ENCODE data around the gene DHX32.

Gene DHX32

DNA sequence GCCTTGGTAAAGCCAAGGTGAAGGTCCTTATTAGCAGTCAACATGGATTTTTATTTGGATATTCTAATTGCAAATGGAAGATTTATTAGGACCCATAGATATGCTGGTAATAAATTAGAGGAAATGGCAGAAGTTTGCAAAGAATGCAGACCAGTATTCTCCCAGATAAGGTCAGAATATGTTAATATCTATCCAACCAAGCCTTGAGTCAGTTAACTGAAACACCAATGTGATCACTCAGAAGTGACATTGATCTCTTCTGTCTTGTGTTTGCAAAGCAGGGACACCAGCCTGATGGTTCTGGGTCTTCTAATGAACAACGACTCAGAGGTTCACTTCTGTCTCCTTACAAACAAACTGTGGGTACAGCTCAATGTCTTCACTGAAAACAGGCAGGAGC is 79.5 kb downstream of the DHX32 start:
- no peak for DNase-seq

DNA sequence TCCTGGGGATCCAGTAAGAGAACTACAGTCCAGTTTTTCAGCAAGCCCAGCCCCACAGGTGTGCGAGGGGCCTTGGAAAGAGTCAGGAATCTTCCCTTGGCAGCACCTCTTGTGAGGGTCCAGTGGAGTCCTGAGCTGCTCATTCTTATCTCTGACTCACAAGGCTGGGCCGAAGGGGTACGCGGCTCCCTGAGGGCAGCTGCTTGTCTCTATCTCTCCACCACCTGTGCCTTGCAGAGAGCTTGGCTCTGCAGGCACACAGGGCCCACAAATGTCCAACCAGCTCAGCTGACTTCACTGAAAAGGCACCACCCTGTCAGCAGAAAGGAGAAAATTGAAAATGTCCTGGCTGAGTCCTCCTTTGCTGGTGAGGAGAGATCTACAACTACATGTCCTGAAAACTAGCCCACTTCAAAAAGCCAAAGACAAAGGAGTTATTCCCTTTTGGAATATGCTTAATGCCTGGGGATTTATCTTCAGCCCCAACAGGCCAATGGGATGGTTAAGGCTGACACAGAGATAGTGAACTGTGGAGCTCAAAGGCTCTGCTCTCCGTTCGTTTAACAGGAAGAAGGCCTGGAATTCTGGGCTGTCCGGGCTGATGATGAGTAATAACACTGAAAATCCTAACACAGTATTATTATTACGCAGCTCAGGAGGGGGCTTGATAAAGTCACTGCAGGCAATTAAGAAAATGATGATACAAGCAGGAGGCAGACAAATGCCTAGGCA is 81.5 kb downstream of the DHX32 start:
- no peak for DNase-seq

DNA sequence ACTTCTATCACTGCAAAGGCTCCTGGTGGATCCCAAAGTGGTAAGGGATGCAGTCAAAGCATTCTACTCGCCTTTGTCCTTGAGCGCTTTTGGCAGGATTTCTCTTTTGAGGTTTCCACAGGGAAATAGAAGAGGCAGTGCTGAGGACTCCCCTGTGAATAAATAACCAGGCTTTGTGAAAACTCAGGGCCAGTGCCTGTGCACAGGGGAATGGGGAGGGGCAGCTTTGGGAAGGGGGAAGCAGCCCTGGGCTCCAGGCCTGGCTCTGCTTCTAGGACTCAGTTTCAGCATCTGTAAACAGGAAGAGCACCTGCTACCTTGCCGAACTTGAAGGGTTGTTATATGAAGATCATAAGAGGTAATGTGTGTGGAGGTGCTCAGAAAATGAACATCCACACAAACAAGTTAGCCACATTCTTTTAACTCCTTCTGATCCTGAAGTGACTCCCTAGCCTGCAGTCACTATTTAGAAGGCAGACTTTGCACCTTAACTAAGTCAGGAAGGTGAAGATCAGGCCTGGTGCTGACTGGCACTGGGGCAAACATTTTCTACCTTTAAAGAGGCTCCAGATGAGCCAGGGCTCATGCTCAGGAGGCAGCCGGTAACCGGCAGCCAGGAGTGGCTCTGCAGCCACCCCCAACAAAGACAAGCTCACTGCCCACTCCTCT is 83.0 kb downstream of the DHX32 start:
- DNase-seq = no peak

- DNase-seq = no peak
Observed at GRCh38 chr10:125797424-125797823, 83.7 kb downstream of the DHX32 start.

DNA sequence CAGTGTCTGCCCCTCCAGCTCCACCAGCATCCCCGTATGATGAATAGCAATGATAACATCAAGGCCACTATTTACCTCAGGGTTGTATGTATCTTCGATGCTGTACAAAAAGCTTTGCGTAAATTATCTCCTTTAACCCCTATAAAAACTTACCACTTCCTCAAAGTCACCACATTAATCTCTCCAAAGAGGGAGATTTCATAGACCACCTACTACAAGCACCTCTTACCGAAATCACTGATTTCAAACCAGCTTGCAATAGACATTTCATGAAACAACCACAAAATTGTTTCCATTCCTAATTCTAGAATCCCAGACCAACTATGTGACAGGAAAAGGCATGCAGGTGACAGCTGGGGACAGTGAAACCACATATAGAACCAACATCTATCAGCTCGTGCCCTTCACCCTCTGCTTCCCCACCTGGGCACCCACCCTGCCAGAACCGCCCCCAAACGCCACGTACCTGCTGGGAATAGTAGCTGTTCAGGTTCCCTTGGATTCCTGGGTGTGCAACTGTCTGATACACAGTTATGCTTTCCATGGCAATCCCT is 85.4 kb downstream of the DHX32 start:
- no peak for DNase-seq

GRCh38 chr10:125795128-125795527 is 86.0 kb downstream of the DHX32 start:
- no peak for DNase-seq

DNA sequence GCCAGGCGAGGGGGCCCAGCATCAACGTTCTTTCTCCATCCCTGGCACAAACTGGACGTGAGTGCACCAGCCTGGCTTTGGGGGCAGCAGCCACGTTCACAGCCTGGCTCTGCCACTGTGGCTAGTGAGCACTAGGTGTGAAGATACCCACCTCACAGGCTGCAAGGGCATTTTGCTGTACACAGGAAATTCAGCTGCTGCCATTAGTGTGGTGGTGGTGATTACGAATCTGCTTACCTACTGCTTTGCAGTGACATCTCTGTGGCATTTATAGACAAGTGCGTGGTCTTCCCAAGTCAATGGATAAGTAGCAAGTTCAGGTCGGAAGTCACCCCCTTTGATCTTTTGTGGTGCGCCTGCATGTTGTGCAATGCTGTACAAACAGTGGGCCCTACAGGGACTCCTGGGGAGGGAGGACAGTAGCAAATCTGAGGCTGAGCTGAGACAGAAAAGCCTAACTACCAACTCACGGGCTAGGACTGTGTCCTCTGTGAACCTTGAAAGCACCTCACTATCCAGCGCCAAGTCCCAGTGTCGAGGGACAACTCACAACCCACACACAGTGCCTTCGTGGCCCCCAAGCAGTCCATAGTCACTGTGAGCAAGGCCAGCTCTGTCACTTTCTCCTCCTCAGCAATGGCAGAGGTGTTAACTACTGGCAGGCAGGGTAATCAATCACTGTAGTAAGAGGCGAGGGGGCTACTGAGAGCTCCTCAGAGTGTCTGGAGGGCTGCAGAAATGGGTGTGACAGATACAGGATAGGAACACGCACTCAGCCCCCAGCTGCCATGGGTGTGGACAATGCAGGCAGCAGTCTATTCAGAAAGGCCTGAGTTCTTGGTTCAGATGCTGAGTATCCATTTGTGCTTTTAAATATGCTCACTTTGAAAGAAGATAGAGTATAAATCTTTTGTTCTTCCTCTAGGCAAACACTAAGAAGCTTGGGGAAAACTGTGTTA is 88.5 kb downstream of the DHX32 start:
- no peak for DNase-seq

DNA sequence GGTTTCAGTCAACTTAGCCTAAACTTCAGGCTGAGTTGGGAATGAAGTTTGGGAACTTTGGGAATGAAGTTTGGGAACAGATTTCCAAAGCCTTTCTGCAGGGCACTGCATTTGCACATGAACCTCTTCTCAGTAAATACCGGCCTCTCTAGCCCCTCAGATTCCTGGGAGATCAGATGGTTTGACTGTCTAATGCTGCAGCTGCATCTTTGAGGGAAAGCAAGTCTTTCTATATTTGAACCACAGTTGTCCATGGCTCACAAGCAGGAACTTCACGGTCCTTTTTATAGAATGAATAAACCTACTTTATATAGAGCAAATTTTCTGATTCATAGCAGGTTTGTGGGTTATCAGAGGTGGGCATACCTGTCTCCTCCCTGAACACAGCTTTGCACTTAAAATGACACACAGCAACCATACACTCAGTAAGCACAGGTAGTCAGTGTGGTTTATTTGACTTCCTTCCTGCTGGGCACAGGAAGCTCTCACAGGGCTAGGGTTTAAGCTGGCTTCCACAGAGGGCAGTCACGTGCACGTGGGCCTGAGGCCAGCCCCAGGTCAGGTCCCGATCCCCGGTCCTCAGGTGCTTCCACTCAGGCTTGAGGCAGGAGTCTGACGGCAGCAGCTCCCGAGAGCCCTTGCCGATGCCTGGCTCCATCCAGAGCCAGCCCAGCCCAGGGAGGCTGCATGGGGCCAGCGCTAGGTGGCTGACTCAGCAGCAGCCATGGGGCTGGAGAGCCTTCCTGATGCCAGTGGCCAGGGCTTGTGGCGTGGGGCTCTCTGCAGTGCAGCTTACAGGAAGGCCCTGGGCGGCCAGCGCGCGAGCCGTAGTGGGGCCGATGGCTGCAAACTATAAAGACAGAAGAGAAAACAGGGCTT is 92.7 kb downstream of the DHX32 start:
- DNase-seq = no peak

Data from GDM1 (cell line).